NCI-H345 (cell line): ENCODE data around the gene SYNC.
"Not testable (repeated sequence)": the region's sequence is repeated elsewhere in the genome, so short reads cannot be mapped to it uniquely, and the experiment has no call there.

Experiments used
- DNase-seq: peaks from one replicate; lab custom pipeline; 2025; lab: John Stamatoyannopoulos, UW

The SYNC gene

GRCh38 chr1:32724678-32725614 lies 22.4 kb upstream of the SYNC start:
- no peak for DNase-seq

- no peak for DNase-seq
Observed at GRCh38 chr1:32719681-32720275, 17.2 kb upstream of the SYNC start.

- no peak for DNase-seq
Observed at GRCh38 chr1:32718527-32718926, 16.0 kb upstream of the SYNC start.

- DNase-seq: no peak
Observed at GRCh38 chr1:32718036-32718435, 15.5 kb upstream of the SYNC start.

- DNase-seq: no peak
Observed at GRCh38 chr1:32717503-32717902, 14.9 kb upstream of the SYNC start.

- peak; percentile 97 for DNase-seq
Observed at GRCh38 chr1:32716312-32717148, 14.0 kb upstream of the SYNC start.

- DNase-seq: no peak
Observed at GRCh38 chr1:32715901-32716311, 13.3 kb upstream of the SYNC start.

GRCh38 chr1:32714277-32714676 lies 11.7 kb upstream of the SYNC start:
- DNase-seq: no peak

GRCh38 chr1:32713081-32713480 lies 10.5 kb upstream of the SYNC start:
- no peak for DNase-seq

GRCh38 chr1:32711221-32711620 lies 8.7 kb upstream of the SYNC start:
- not testable (repeated sequence) for DNase-seq

- no peak for DNase-seq
Observed at GRCh38 chr1:32709476-32709875, 6.9 kb upstream of the SYNC start.

- no peak for DNase-seq
Observed at GRCh38 chr1:32709075-32709474, 6.5 kb upstream of the SYNC start.

- DNase-seq: no peak
Observed at GRCh38 chr1:32706491-32706890, 3.9 kb upstream of the SYNC start.

GRCh38 chr1:32705516-32705915 lies 2.9 kb upstream of the SYNC start:
- DNase-seq: no peak

- DNase-seq: no peak
Observed at GRCh38 chr1:32703479-32704291, 1.1 kb upstream of the SYNC start.

- no peak for DNase-seq
Observed at GRCh38 chr1:32701951-32702598, 495 bp downstream of the SYNC start.

- DNase-seq: no peak
Observed at GRCh38 chr1:32701421-32701911, 1.1 kb downstream of the SYNC start.

GRCh38 chr1:32696996-32697395 lies 5.6 kb downstream of the SYNC start:
- not testable (repeated sequence) for DNase-seq

GRCh38 chr1:32696041-32696440 lies 6.5 kb downstream of the SYNC start:
- DNase-seq: no peak

- DNase-seq: no peak
Observed at GRCh38 chr1:32695098-32695904, 7.3 kb downstream of the SYNC start.
